HepG2 (cell line): ENCODE measurements around the gene SCAPER.

ENCODE experiments used
- ADNP ChIP-seq: sonication (generic); formaldehyde crosslinking; IDR thresholded peaks from 2 replicates; pipeline ENCODE4 v1.4.0; 2020; ENCODE audit warnings: missing genetic modification reagents
- ATF3 ChIP-seq: sonication (generic); formaldehyde crosslinking; IDR thresholded peaks from 2 replicates; pipeline ENCODE4 v1.4.0; 2020; ENCODE audit warnings: missing genetic modification reagents
- E2F1 ChIP-seq: sonication (generic); formaldehyde crosslinking; IDR thresholded peaks from 2 replicates; pipeline ENCODE4 v1.5.0; 2020; ENCODE audit warnings: missing genetic modification reagents
- HNRNPLL ChIP-seq: fragments of 200-400 bp; formaldehyde crosslinking; IDR thresholded peaks from 2 replicates; pipeline ENCODE4 v1.6.1; 2017; ENCODE audit warnings: mild to moderate bottlenecking, low read depth, low read length; ENCODE audit not compliant: poor library complexity, severe bottlenecking
- MLX ChIP-seq: IDR thresholded peaks from 2 replicates; pipeline ENCODE4 v1.6.1; 2016
- REST ChIP-seq, 2 experiments: IDR thresholded peaks; 2 replicates each; pipeline ENCODE4 v1.6.1; 2011 to 2012; ENCODE audit warnings: low read length in 2 of 2, borderline replicate concordance in 1 of 2, low read depth in 1 of 2, mild to moderate bottlenecking in 1 of 2, moderate library complexity in 1 of 2
- SP2 ChIP-seq: sonication (generic); formaldehyde crosslinking; IDR thresholded peaks from 2 replicates; pipeline ENCODE4 v1.5.1; 2020; ENCODE audit warnings: mild to moderate bottlenecking, missing genetic modification reagents
- ZBTB21 ChIP-seq: sonication (generic); formaldehyde crosslinking; IDR thresholded peaks from 2 replicates; pipeline ENCODE4 v1.4.0; 2020; ENCODE audit warnings: missing genetic modification reagents
- ZBTB42 ChIP-seq: sonication (generic); formaldehyde crosslinking; IDR thresholded peaks from 2 replicates; pipeline ENCODE4 v1.5.0; 2020; ENCODE audit warnings: mild to moderate bottlenecking, missing genetic modification reagents

GRCh38 chr15:76839173-76839572 is 66.0 kb downstream of the SCAPER start:
- TF ChIP-seq SP2 (CRISPR knock-in tag): no peak
- TF ChIP-seq HNRNPLL: no peak
- TF ChIP-seq ZBTB21: no peak
- TF ChIP-seq ATF3 (CRISPR knock-in tag): no peak
- TF ChIP-seq E2F1: no peak
- TF ChIP-seq ADNP (CRISPR knock-in tag): no peak
- no peak for TF ChIP-seq REST (IDR thresholded peaks at IDR 0.05; ENCODE audit: borderline replicate concordance in 1 of 2, low read depth in 1 of 2, low read length in 2 of 2)
- no peak for TF ChIP-seq MLX (CRISPR knock-in tag)
- TF ChIP-seq ZBTB42 (CRISPR knock-in tag): no peak
